Activated CD8-positive, alpha-beta memory T cell treated with anti-CD3 and anti-CD28 coated beads, Interleukin-2, amount 10 ng/mL, durations not matched to agents 7 days and 5 days (primary cell): ENCODE data around the gene ANTXRL. TPM values are rescaled to one million over a fixed set of nuclear protein-coding genes. Genes with fewer than 3 reads are reported as not detected.
"Not testable (repeated sequence)": the region's sequence is repeated elsewhere in the genome, so short reads cannot be mapped to it uniquely, and the experiment has no call there.

Source experiments
- ATAC-seq: fragments of 150-1000 bp; cut with Tn5 transposase; one replicate; pipeline ENCODE4 v1.10.0; 2021; ENCODE audit warnings: moderate library complexity
- CTCF ChIA-PET: fragments of 350-600 bp; sonication (Branson Sonifier 250); formaldehyde crosslinking; loops from one replicate; lab custom pipeline; 2021; ENCODE audit warnings: antibody characterized with exemption; lab: Charles Lee
- DNase-seq: peaks from one replicate; pipeline ENCODE4 v3.0.0-alpha.2; 2020
- H3K27ac Mint-ChIP-seq: one replicate; pipeline ENCODE4 v1.8.0; 2021; ENCODE audit warnings: mild to moderate bottlenecking, mixed read lengths
- H3K27me3 Mint-ChIP-seq: one replicate; pipeline ENCODE4 v1.8.0; 2021; ENCODE audit warnings: mixed read lengths
- H3K36me3 Mint-ChIP-seq: one replicate; pipeline ENCODE4 v1.8.0; 2021; ENCODE audit warnings: mild to moderate bottlenecking, mixed read lengths
- H3K4me1 Mint-ChIP-seq: one replicate; pipeline ENCODE4 v1.8.0; 2021; ENCODE audit warnings: mixed read lengths
- H3K4me3 Mint-ChIP-seq: one replicate; pipeline ENCODE4 v1.8.0; 2021; ENCODE audit warnings: mild to moderate bottlenecking, moderate library complexity, mixed read lengths
- H3K9me3 Mint-ChIP-seq: one replicate; pipeline ENCODE4 v1.8.0; 2022; ENCODE audit warnings: low read depth, mixed read lengths
- total RNA-seq, 2 experiments: library from RNA; stranded (reverse); gene quantifications; one replicate each; pipeline ENCODE4 v1.2.3, GENCODE V29; 2021

The ANTXRL gene
- total RNA-seq, 2 experiments from 2014 or later: not detected

DNA sequence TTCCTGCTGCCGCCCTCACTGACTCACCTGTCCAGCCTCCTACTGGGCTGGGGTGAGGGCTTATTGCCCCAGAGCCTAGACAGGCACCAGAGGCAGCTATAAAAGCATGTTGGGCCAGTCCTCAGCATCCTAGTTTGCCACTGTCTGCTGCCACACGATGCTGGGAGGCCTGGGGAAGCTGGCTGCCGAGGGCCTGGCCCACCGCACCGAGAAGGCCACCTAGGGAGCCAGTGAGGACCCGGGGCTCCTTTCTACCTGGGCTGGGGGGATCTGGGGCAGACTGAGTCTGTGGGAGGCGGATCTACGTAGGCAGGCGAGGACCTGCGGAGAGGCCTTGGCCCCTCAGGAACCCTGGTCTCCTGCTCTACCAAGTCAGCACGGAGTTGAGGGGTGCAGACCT, 82.2 kb downstream of the ANTXRL start:
- H3K27me3 Mint-ChIP-seq, DNase-seq, H3K4me1 Mint-ChIP-seq, CTCF ChIA-PET, H3K9me3 Mint-ChIP-seq, ATAC-seq, H3K36me3 Mint-ChIP-seq, H3K27ac Mint-ChIP-seq, H3K4me3 Mint-ChIP-seq: not testable (repeated sequence)

DNA sequence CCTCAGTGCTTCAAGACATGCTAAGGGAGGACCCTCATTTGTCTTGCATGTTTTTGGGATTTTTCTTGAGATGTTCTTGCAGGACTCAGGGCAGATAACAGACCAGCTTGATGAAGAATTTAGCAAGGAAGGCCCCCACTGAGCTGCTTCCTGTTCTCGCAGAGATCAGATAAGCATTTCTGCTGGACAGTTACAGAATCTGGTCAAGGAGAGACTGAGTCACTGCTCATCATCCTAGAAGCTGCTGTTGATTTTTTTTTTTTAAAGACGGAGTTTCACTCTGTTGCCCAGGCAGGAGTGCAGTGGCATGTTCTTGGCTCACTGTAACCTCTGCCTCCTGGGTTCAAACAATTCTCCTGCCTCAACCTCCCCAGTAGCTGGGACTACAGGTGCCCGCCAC, 87.6 kb downstream of the ANTXRL start:
- H3K36me3 Mint-ChIP-seq, DNase-seq, H3K27me3 Mint-ChIP-seq, H3K27ac Mint-ChIP-seq, ATAC-seq, CTCF ChIA-PET, H3K4me1 Mint-ChIP-seq, H3K4me3 Mint-ChIP-seq, H3K9me3 Mint-ChIP-seq: not testable (repeated sequence)

- H3K27me3 Mint-ChIP-seq, H3K36me3 Mint-ChIP-seq, CTCF ChIA-PET, H3K9me3 Mint-ChIP-seq, DNase-seq, H3K4me1 Mint-ChIP-seq, ATAC-seq, H3K27ac Mint-ChIP-seq, H3K4me3 Mint-ChIP-seq: not testable (repeated sequence)
These were observed 88.6 kb downstream of the ANTXRL start, which contains the start of gene ANXA8L1 for GRCh38 chr10:46375406-46375805. ANXA8L1 (plus strand) TSS chr10:46375776; CDS start chr10:46375852, 76 bp downstream.

DNA sequence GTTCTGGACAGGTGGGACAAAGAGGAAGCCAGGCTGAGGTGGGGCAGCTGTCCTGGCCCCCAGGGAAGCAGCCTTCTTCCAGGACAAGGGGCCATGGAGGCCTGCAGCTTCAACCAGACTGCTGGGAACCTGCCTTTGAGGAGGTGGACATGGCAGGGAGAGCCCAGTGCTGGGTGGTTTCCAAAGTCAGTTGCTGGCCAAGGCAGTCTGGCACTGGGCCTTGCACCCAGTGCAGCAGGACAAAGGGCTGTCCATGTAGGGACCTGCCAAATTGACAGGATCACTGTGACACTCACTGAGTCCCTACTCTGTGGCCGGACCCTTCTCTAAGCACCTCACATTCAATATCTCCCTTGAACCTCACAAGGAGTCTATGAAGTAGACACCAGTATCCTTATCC, 90.2 kb downstream of the ANTXRL start:
- DNase-seq, H3K27me3 Mint-ChIP-seq, H3K27ac Mint-ChIP-seq, H3K36me3 Mint-ChIP-seq, H3K4me1 Mint-ChIP-seq, ATAC-seq, CTCF ChIA-PET, H3K9me3 Mint-ChIP-seq, H3K4me3 Mint-ChIP-seq: not testable (repeated sequence)

DNA sequence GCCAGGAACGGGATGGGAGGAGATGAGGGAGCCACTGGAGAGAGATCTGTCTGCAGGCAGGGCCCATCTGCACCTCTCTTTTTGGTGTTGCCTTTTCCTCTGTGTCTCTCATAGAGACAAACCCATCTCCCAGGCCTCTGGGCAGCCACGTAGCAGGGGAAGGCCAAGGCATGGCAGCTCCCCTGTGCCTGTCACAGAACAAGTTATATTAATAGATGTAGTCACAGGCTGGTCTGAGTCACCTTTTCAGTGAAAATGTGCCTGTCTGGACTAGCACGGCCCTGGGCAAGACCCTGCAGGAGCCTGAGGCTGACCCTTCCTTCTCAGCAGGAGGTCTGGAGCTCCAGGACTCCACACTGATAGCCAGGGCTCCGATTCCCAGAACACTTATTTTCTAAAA, 90.9 kb downstream of the ANTXRL start:
- H3K4me1 Mint-ChIP-seq, CTCF ChIA-PET, H3K27me3 Mint-ChIP-seq, H3K36me3 Mint-ChIP-seq, ATAC-seq, H3K4me3 Mint-ChIP-seq, H3K9me3 Mint-ChIP-seq, DNase-seq, H3K27ac Mint-ChIP-seq: not testable (repeated sequence)

- H3K27me3 Mint-ChIP-seq, H3K4me3 Mint-ChIP-seq, ATAC-seq, H3K36me3 Mint-ChIP-seq, CTCF ChIA-PET, DNase-seq, H3K9me3 Mint-ChIP-seq, H3K4me1 Mint-ChIP-seq, H3K27ac Mint-ChIP-seq: not testable (repeated sequence)
These were observed 91.3 kb downstream of the ANTXRL start for GRCh38 chr10:46378108-46378507.

GRCh38 chr10:46379233-46379848, 92.5 kb downstream of the ANTXRL start:
- H3K4me1 Mint-ChIP-seq: not testable (repeated sequence)

More at GRCh38 chr10:46379233-46379848, 92.5 kb downstream of the ANTXRL start:
- H3K27ac Mint-ChIP-seq, H3K9me3 Mint-ChIP-seq, DNase-seq, H3K36me3 Mint-ChIP-seq, H3K27me3 Mint-ChIP-seq, H3K4me3 Mint-ChIP-seq, CTCF ChIA-PET: not testable (repeated sequence)
- ATAC-seq: peak; percentile 65

Other genes with a start within 250 kb of the ANTXRL start
- gene MSMB, start 240.7 kb upstream of the ANTXRL start, total RNA-seq: not detected
- 1 to 10 TPM in 1 of 2 experiments, not detected in 1; 1.1 TPM for gene ANXA8L1, start 88.8 kb downstream of the ANTXRL start, total RNA-seq
- gene NPY4R, start 179.0 kb downstream of the ANTXRL start, total RNA-seq: not detected